ENCODE data around the gene HPS1. TPM values are rescaled to one million over a fixed set of nuclear protein-coding genes. Genes with fewer than 3 reads are reported as not detected.

The HPS1 gene
- total and polyA plus RNA-seq, 2 of the 8 experiments (the other 6 are each of a cell fraction or from before 2014, with no cell fraction given) = 38.7 to 61.7 TPM

GRCh38 chr10:98423691-98424120 is 23.0 kb downstream of the HPS1 start (continued):
- TF ChIP-seq HDAC6 (IDR thresholded peaks at IDR 0.05; ENCODE audit: low read depth, low read length) = no peak
- 0 out of 2 replicates have a peak, but pooled peaks have one; percentile 20 for TF ChIP-seq TCF12 (IDR thresholded peaks at IDR 0.05; ENCODE audit: low read depth, low read length)
- TF ChIP-seq JUND (IDR thresholded peaks at IDR 0.05; ENCODE audit: low read length) = no peak
- TF ChIP-seq ASH2L (IDR thresholded peaks at IDR 0.05; ENCODE audit: low read length) = no peak

All from H1 (cell line).